HG03520 (cell line): ENCODE results near the gene ADK.
"Not testable (repeated sequence)": the region's sequence is repeated elsewhere in the genome, so short reads cannot be mapped to it uniquely, and the experiment has no call there.

Experiments
- ATAC-seq: cut with Tn5 transposase; IDR thresholded peaks from one replicate; pipeline ENCODE4 v1.9.1; 2021; ENCODE audit warnings: mild to moderate bottlenecking, moderate library complexity; ENCODE audit not compliant: unreplicated experiment

Gene ADK

GRCh38 chr10:74406006-74406405 is 255.0 kb downstream of the ADK start:
- no peak for ATAC-seq

GRCh38 chr10:74415146-74415839 is 264.3 kb downstream of the ADK start:
- no peak for ATAC-seq

- ATAC-seq: no peak
These were observed 266.4 kb downstream of the ADK start for GRCh38 chr10:74417397-74417796.

- no peak for ATAC-seq
These were observed 267.4 kb downstream of the ADK start for GRCh38 chr10:74418285-74418872.

GRCh38 chr10:74419491-74419951 is 268.5 kb downstream of the ADK start:
- no peak for ATAC-seq

- no peak for ATAC-seq
These were observed 268.9 kb downstream of the ADK start for GRCh38 chr10:74419958-74420375.

GRCh38 chr10:74424565-74424964 is 273.5 kb downstream of the ADK start:
- ATAC-seq: no peak

- no peak for ATAC-seq
These were observed 274.5 kb downstream of the ADK start for GRCh38 chr10:74425456-74426001.

GRCh38 chr10:74431816-74432215 is 280.8 kb downstream of the ADK start:
- ATAC-seq: no peak

GRCh38 chr10:74432841-74433594 is 282.0 kb downstream of the ADK start:
- no peak for ATAC-seq

GRCh38 chr10:74433595-74433956 is 282.6 kb downstream of the ADK start:
- no peak for ATAC-seq

GRCh38 chr10:74433993-74434392 is 283.0 kb downstream of the ADK start:
- no peak for ATAC-seq

- no peak for ATAC-seq
These were observed 283.5 kb downstream of the ADK start for GRCh38 chr10:74434547-74434946.

- ATAC-seq: no peak
These were observed 285.6 kb downstream of the ADK start for GRCh38 chr10:74436523-74437170.

- no peak for ATAC-seq
These were observed 286.8 kb downstream of the ADK start for GRCh38 chr10:74437822-74438221.

GRCh38 chr10:74439213-74439612 is 288.2 kb downstream of the ADK start:
- ATAC-seq: no peak

- ATAC-seq: no peak
These were observed 294.5 kb downstream of the ADK start for GRCh38 chr10:74445493-74445892.

- no peak for ATAC-seq
These were observed 299.6 kb downstream of the ADK start for GRCh38 chr10:74450602-74451001.

- ATAC-seq: no peak
These were observed 300.3 kb downstream of the ADK start for GRCh38 chr10:74451127-74451829.

- no peak for ATAC-seq
These were observed 302.1 kb downstream of the ADK start for GRCh38 chr10:74453169-74453568.

GRCh38 chr10:74457478-74457877 is 306.5 kb downstream of the ADK start:
- ATAC-seq: not testable (repeated sequence)
